HCT116 (cell line): ENCODE measurements around the gene HPN. TPM values are rescaled to one million over a fixed set of nuclear protein-coding genes. Genes with fewer than 3 reads are reported as not detected.

Source experiments
- ATAC-seq: fragments of 200-7000 bp; cut with Tn5 transposase; 2 replicates; pipeline ENCODE4 v1.9.1; 2020; ENCODE audit warnings: mild to moderate bottlenecking, moderate library complexity
- BruUV-seq: library from RNA; stranded (reverse); fragments of 400-500 nt; replicated peaks from 2 replicates; lab custom pipeline; 2021; lab: Mats Ljungman, UMichigan
- CTCF ChIA-PET: fragments of 300-600 bp; sonication (Branson Sonifier 250); formaldehyde crosslinking; loops from one replicate; lab custom pipeline; 2021; ENCODE audit warnings: antibody characterized with exemption; lab: Charles Lee
- POLR2A ChIA-PET: fragments of 300-600, 350-600 bp; sonication (Branson Sonifier 250); formaldehyde crosslinking; loops from one replicate; lab custom pipeline; 2021; ENCODE audit warnings: antibody characterized with exemption; lab: Charles Lee
- RAD21 ChIA-PET, 2 experiments: fragments of 300-600 bp; sonication (Branson Sonifier 250); formaldehyde crosslinking; loops; one replicate each; lab custom pipeline; 2023; ENCODE audit warnings: low total read pairs in 2 of 2; ENCODE audit not compliant: uncharacterized antibody in 2 of 2, unreplicated experiment in 2 of 2, low non-redundant PET in 1 of 2; lab: Charles Lee
- DNase-seq: peaks from one replicate; pipeline ENCODE4 v3.0.0-alpha.2; 2010; ENCODE audit warnings: low read depth, low spot score
- H2AFZ ChIP-seq: fragments of 200-600 bp; shearing (Covaris generic), sonication (generic); 2 replicates; pipeline ENCODE4 v1.6.1; 2017; ENCODE audit warnings: low read depth, mixed run types, mixed read lengths, antibody characterized with exemption, low read length; ENCODE audit not compliant: poor library complexity, severe bottlenecking
- H3K27ac ChIP-seq: 2 replicates; pipeline ENCODE4 v1.5.1; 2012; ENCODE audit warnings: low read depth, low read length
- H3K27me3 ChIP-seq: fragments of 200-600 bp; sonication (generic); 2 replicates; pipeline ENCODE4 v1.6.1; 2016; ENCODE audit warnings: mixed run types, low read length, mixed read lengths; ENCODE audit not compliant: insufficient read depth
- H3K36me3 ChIP-seq, 2 experiments: fragments of 200-500 bp in 1 of 2; fragments of 200-600 bp in 1 of 2; sonication (Bioruptor generic) in 1 of 2; sonication (generic) in 1 of 2; 2 replicates each; pipeline versions ENCODE4 v1.5.1 to v1.6.1; 2014 to 2016; ENCODE audit warnings: low read length in 2 of 2, inconsistent platforms in 1 of 2, mixed read lengths in 1 of 2, mixed run types in 1 of 2; ENCODE audit not compliant: insufficient read depth in 2 of 2, control insufficient read depth in 1 of 2
- H3K4me1 ChIP-seq, 2 experiments: fragments of 200-600 bp in 1 of 2; sonication (generic) in 1 of 2; 2 replicates each; pipeline versions ENCODE4 v1.5.1 to v1.6.1; 2012 to 2017; ENCODE audit warnings: low read length in 2 of 2, inconsistent platforms in 1 of 2, mild to moderate bottlenecking in 1 of 2, mixed read lengths in 1 of 2, mixed run types in 1 of 2, moderate library complexity in 1 of 2; ENCODE audit not compliant: insufficient read depth in 2 of 2, control insufficient read depth in 1 of 2
- H3K4me2 ChIP-seq: fragments of 200-600 bp; sonication (generic); 2 replicates; pipeline ENCODE4 v1.6.1; 2017; ENCODE audit warnings: mixed run types, low read length, mixed read lengths
- H3K4me3 ChIP-seq, 2 experiments: fragments of 200-600 bp in 1 of 2; sonication (generic) in 1 of 2; replicated peaks in 1 of 2; 2 replicates each; pipeline ENCODE4 v1.5.1; 2011 to 2016; ENCODE audit warnings: low read length in 2 of 2, control low read depth in 1 of 2, low read depth in 1 of 2, mild to moderate bottlenecking in 1 of 2, mixed read lengths in 1 of 2, mixed run types in 1 of 2
- H3K79me2 ChIP-seq: fragments of 200-600 bp; sonication (generic); 2 replicates; pipeline ENCODE4 v1.6.1; 2017; ENCODE audit warnings: mild to moderate bottlenecking, mixed run types, low read length, moderate library complexity, mixed read lengths; ENCODE audit not compliant: insufficient read depth
- H3K9ac ChIP-seq: fragments of 200-600 bp; sonication (generic); 2 replicates; pipeline ENCODE4 v1.6.1; 2016; ENCODE audit warnings: low read length, mixed read lengths
- H3K9me2 ChIP-seq: fragments of 200-600 bp; sonication (generic), shearing (Covaris generic); 2 replicates; pipeline ENCODE4 v1.6.1; 2017; ENCODE audit warnings: mixed run types, mild to moderate bottlenecking, moderate library complexity; ENCODE audit not compliant: insufficient read depth
- H3K9me3 ChIP-seq, 2 experiments: fragments of 200-500 bp in 1 of 2; fragments of 200-600 bp in 1 of 2; sonication (Bioruptor generic) in 1 of 2; sonication (generic) in 1 of 2; 2 replicates each; pipeline ENCODE4 v1.6.1; 2014 to 2017; ENCODE audit warnings: low read length in 2 of 2, mixed read lengths in 2 of 2, inconsistent platforms in 1 of 2, low read depth in 1 of 2, mild to moderate bottlenecking in 1 of 2, mixed run types in 1 of 2, moderate library complexity in 1 of 2; ENCODE audit not compliant: control insufficient read depth in 1 of 2, insufficient read depth in 1 of 2
- H4K20me1 ChIP-seq: fragments of 200-600 bp; sonication (generic), shearing (Covaris generic); 2 replicates; pipeline ENCODE4 v1.6.1; 2017; ENCODE audit warnings: mixed run types, mild to moderate bottlenecking, moderate library complexity; ENCODE audit not compliant: insufficient read depth
- EZH2 ChIP-seq: fragments of 200-600 bp; sonication (generic); IDR thresholded peaks from 2 replicates; pipeline ENCODE4 v1.6.1; 2017; ENCODE audit warnings: antibody characterized with exemption, mixed run types
- POLR2AphosphoS5 ChIP-seq: IDR thresholded peaks from 2 replicates; pipeline ENCODE4 v1.6.1; 2011; ENCODE audit warnings: mild to moderate bottlenecking, low read depth, low read length, moderate library complexity
- intact Hi-C: fragments of 100-400 bp; cut with micrococcal nuclease; formaldehyde crosslinking; loops from 2 replicates; pipeline ENCODE4 v1.10.0; 2022
- total RNA-seq: library from RNA; stranded (reverse); gene quantifications from one replicate; pipeline ENCODE4 v1.2.1, GENCODE V29; 2021; ENCODE audit not compliant: unreplicated experiment
- TF ChIP-seq, protein P1 (sequence below): IDR thresholded peaks from 2 replicates; pipeline ENCODE4 v1.6.1; 2011; ENCODE audit warnings: mild to moderate bottlenecking, low read length, moderate library complexity; ENCODE audit not compliant: insufficient replicate concordance; ENCODE audit errors: extremely low read depth
- TF ChIP-seq, protein P2 (sequence below): IDR thresholded peaks from 2 replicates; pipeline ENCODE4 v1.6.1; 2012
- TF ChIP-seq, protein P3 (sequence below), 3 experiments: fragments of 200-600 bp in 1 of 3; sonication (generic) in 1 of 3; IDR thresholded peaks in 2 of 3; conservative IDR thresholded peaks in 1 of 3; 2 replicates each; pipeline ENCODE4 v1.5.1; 2012 to 2017; ENCODE audit warnings: low read depth in 2 of 3, low read length in 2 of 3, antibody characterized with exemption in 1 of 3, borderline replicate concordance in 1 of 3, control low read depth in 1 of 3, mild to moderate bottlenecking in 1 of 3, mixed read lengths in 1 of 3, mixed run types in 1 of 3, moderate library complexity in 1 of 3; ENCODE audit not compliant: insufficient read depth in 1 of 3

Gene HPN
- total RNA-seq, 1 experiment from 2014 or later = 0.32 TPM

DNA sequence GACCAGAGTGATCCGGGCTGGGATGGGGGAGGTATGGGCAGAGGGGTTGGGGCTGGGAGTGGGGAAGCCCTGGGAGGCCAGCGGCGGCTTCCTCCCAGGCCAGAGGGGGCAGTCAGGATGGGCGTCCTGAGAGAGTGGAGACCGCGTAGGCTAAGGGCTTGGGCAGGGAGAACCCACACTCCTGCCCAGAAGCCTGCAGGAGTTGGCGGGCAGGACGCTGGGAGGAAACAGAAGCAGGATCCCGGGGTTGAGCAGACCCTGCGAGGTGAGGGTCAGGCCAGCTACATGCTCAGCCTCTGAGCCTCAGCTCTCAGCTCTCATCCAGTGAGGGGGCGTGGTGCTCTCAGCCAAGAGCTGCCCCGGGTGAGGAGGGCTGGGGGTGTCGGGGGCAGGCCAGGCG, 19.1 kb upstream of the HPN start:
- H3K79me2 ChIP-seq = no peaks in the 10 kb centered on the region
- CTCF ChIA-PET = no interaction called here
- no peak for TF ChIP-seq EZH2
- H3K4me1 ChIP-seq = peaks cover 0 to under 1% of the 10 kb centered on the region in 2 experiments; a peak in 1 of 4 replicates
- intact Hi-C loops = no loop called here
- no peak overlapping the region for H3K4me2 ChIP-seq
- RAD21 ChIA-PET = no interaction called here
- no peak overlapping the region for H2AFZ ChIP-seq
- H3K9me2 ChIP-seq = no peaks in the 10 kb centered on the region
- no peaks in the 10 kb centered on the region for H3K27me3 ChIP-seq
- POLR2A ChIA-PET = interaction anchor here (0.5 kb wide), 1 partner anchor 23 kb away, joined by 3 read pairs; no protein-coding TSS in a partner anchor
- no TSS peak for BruUV-seq
- H3K4me3 ChIP-seq = no peak overlapping the region
- no peak overlapping the region for H3K27ac ChIP-seq
- no peaks in the 10 kb centered on the region for H4K20me1 ChIP-seq
- H3K9ac ChIP-seq = no peak overlapping the region
- ATAC-seq (no peak), DNase-seq (no peak)
- H3K9me3 ChIP-seq = no peaks in the 10 kb centered on the region
- peaks cover 20 to 32% of the 10 kb centered on the region in 2 experiments; a peak in 2 of 4 replicates for H3K36me3 ChIP-seq

DNA sequence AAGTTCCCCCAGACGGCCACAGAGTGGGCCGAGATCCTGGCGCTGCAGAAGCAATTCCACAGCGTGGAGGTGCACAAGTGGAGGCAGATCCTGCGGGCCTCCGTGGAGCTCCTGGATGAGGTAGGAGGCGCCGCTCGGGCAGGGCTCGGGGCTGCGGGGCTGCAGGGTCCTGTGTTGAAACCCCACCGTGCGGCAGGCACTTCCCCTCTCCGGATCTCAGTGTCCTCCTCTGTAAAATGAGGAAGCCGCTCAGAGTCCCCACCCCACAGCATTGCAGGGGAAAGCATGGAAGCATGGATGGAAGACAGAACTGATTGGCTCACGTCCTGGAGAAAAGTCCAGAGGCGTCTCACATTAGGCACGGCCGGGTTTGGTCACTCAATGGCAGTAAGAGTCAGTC, 18.1 kb upstream of the HPN start:
- no peak overlapping the region for H3K4me2 ChIP-seq
- no peaks in the 10 kb centered on the region for H4K20me1 ChIP-seq
- ChIA-PET RAD21 (no interaction called here), CTCF (no interaction called here), POLR2A (no interaction called here)
- no peak overlapping the region for H3K9ac ChIP-seq
- TF ChIP-seq, protein P1, sequence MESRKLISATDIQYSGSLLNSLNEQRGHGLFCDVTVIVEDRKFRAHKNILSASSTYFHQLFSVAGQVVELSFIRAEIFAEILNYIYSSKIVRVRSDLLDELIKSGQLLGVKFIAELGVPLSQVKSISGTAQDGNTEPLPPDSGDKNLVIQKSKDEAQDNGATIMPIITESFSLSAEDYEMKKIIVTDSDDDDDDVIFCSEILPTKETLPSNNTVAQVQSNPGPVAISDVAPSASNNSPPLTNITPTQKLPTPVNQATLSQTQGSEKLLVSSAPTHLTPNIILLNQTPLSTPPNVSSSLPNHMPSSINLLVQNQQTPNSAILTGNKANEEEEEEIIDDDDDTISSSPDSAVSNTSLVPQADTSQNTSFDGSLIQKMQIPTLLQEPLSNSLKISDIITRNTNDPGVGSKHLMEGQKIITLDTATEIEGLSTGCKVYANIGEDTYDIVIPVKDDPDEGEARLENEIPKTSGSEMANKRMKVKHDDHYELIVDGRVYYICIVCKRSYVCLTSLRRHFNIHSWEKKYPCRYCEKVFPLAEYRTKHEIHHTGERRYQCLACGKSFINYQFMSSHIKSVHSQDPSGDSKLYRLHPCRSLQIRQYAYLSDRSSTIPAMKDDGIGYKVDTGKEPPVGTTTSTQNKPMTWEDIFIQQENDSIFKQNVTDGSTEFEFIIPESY = no peak
- TF ChIP-seq POLR2AphosphoS5 = no peak
- TF ChIP-seq, protein P2, sequence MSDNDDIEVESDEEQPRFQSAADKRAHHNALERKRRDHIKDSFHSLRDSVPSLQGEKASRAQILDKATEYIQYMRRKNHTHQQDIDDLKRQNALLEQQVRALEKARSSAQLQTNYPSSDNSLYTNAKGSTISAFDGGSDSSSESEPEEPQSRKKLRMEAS = no peak
- TF ChIP-seq, protein P3, sequence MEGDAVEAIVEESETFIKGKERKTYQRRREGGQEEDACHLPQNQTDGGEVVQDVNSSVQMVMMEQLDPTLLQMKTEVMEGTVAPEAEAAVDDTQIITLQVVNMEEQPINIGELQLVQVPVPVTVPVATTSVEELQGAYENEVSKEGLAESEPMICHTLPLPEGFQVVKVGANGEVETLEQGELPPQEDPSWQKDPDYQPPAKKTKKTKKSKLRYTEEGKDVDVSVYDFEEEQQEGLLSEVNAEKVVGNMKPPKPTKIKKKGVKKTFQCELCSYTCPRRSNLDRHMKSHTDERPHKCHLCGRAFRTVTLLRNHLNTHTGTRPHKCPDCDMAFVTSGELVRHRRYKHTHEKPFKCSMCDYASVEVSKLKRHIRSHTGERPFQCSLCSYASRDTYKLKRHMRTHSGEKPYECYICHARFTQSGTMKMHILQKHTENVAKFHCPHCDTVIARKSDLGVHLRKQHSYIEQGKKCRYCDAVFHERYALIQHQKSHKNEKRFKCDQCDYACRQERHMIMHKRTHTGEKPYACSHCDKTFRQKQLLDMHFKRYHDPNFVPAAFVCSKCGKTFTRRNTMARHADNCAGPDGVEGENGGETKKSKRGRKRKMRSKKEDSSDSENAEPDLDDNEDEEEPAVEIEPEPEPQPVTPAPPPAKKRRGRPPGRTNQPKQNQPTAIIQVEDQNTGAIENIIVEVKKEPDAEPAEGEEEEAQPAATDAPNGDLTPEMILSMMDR (IDR thresholded peaks at IDR 0.05 in 2 of 3, conservative IDR thresholded peaks at IDR 0.05 in 1 of 3; ENCODE audit: borderline replicate concordance in 1 of 3, insufficient read depth in 1 of 3, low read depth in 2 of 3, low read length in 2 of 3) = no peak
- no peaks in the 10 kb centered on the region for H3K9me3 ChIP-seq
- BruUV-seq = no TSS peak
- H3K4me3 ChIP-seq = no peak overlapping the region
- H2AFZ ChIP-seq = no peak overlapping the region
- H3K36me3 ChIP-seq = peaks cover 22 to 30% of the 10 kb centered on the region in 2 experiments; a peak in 3 of 4 replicates
- H3K79me2 ChIP-seq = no peaks in the 10 kb centered on the region
- H3K27me3 ChIP-seq = no peaks in the 10 kb centered on the region
- DNase-seq (no peak), ATAC-seq (no peak)
- H3K4me1 ChIP-seq = peaks cover 3 to 10% of the 10 kb centered on the region in 2 experiments; a peak in 3 of 4 replicates
- no peaks in the 10 kb centered on the region for H3K9me2 ChIP-seq
- no peak overlapping the region for H3K27ac ChIP-seq
- intact Hi-C loops = no loop called here
